Measurements from ENCODE around the gene TGFB1I1.
"Not testable (repeated sequence)": the region's sequence is repeated elsewhere in the genome, so short reads cannot be mapped to it uniquely, and the experiment has no call there.

TGFB1I1 gene

DNA sequence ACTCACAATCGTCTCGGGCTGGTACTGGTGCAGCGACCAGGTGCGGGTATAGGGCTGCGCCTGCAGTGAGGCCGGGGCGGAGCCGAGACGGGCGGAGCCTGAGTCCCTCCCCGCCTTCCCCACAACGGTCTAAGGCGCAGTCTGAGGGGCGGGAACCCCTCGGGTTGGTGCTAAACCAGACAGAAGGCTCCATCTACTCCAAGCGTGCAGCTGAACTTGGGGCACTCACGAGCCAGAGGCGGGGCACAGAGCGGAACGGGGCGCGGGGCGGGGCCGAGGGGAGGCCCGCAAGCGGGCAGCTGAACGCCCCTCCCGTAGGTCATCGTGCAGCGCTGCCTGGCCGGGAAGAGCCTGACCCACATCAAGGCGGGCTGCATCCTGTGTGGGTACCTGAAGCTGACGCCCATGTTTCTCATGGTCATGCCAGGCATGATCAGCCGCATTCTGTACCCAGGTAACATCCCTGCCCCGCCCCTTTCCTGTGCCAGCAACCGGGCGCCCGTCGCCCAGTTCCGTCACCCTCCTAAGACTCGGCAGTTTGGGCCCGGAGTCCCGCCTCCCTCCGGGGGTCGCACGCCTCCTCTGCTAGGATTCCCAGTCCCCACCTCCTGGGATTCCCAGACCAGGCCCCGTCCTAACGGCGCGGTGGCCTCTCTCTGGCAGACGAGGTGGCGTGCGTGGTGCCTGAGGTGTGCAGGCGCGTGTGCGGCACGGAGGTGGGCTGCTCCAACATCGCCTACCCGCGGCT, 15.9 kb downstream of the TGFB1I1 start:
- DNase-seq (ENCODE audit: low spot score), result peak; percentile 62

DNA sequence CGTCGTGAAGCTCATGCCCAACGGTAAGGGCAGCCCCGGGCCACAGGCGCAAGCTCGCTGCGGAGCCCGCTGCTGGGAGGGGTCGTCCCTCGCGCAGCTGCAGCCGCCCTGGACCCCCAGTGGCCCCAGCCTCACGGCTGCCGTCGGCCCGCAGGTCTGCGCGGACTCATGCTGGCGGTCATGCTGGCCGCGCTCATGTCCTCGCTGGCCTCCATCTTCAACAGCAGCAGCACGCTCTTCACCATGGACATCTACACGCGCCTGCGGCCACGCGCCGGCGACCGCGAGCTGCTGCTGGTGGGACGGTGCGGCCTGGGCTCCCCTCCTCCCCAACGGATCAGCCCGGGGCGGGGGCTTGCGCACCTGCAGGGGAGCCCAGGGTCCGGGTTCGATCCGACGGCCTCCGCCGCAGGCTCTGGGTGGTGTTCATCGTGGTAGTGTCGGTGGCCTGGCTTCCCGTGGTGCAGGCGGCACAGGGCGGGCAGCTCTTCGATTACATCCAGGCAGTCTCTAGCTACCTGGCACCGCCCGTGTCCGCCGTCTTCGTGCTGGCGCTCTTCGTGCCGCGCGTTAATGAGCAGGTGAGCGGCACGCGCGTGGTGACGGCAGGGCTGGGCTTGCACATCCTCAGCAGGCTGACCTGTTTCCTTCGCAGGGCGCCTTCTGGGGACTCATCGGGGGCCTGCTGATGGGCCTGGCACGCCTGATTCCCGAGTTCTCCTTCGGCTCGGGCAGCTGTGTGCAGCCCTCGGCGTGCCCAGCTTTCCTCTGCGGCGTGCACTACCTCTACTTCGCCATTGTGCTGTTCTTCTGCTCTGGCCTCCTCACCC, 16.7 kb downstream of the TGFB1I1 start:
- no peak for DNase-seq (ENCODE audit: low spot score)

DNA sequence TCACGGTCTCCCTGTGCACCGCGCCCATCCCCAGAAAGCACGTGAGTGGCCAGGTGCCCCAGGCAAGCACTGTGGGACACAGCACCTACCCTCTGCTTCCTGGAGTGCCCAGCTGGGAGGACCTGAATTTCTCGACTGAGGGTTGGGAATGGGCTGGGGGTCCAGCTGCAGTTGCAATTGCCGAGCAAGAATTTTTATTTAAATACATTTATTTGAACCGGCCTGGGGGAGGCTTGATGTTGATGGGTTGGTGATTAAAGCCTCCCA, 17.3 kb downstream of the TGFB1I1 start:
- DNase-seq (ENCODE audit: low spot score), result no peak

DNA sequence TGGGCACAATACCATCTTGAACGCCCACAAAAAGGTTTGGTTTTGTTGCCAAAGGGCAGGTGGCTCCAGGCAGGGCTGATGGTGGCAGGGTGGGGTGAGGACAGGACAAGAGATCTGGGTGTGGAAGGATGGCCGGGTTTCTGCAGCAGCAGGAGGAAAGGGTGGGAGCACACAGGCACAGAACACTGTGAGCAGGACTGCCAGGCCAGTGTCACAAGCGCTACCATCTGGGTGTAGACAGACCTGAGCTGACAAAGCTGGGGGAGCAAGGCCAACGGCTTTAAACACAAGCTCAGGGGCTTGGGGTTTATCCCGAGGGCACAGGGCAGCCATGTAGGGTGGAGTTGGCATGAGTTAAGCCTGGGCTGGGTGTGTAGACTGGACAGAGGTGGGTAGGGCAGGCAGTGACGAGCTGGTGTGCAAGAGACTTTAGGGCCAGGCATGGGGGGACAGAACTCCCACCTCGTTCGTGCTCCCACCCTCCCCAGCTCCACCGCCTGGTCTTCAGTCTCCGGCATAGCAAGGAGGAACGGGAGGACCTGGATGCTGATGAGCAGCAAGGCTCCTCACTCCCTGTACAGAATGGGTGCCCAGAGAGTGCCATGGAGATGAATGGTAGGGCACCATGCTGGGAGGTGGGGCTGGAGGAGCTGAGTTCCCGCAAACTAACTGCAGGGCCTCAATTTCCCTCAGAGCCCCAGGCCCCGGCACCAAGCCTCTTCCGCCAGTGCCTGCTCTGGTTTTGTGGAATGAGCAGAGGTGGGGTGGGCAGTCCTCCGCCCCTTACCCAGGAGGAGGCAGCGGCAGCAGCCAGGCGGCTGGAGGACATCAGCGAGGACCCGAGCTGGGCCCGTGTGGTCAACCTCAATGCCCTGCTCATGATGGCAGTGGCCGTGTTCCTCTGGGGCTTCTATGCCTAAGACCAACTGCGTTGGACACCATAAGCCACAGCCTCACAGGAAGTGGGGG, 17.9 kb downstream of the TGFB1I1 start:
- DNase-seq (ENCODE audit: low spot score), result no peak

DNA sequence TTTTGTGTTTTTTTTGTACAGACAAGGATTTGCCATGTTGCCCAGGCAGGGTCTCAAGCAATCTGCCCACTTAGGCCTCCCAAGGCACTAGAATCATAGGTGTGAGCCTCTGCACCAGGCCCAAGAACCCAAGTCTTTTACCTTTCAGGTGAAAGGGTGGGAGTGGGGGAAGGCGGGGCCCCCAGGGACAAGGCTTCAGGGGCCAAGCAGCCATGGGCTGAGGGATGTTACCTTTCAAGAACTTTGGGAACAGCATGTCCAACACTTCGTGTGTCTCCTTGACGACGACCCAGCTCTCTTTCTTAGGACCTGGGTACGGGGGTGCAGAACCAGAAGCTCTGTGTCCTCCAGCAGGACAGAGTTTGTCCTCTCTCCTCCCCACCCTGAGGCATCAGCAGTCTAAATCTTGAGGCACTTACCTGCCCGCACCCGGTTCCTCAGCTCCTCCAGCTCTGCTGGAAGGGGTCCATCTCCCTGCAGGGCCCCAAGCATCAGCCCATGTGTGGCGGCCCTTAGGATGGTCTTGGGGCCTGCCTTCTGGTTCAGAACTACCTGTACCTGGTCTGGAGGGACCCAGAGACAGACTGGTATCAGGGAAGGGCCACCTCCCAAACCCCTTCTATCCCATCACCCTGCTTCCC, 19.9 kb downstream of the TGFB1I1 start:
- DNase-seq (ENCODE audit: low spot score), result no peak

DNA sequence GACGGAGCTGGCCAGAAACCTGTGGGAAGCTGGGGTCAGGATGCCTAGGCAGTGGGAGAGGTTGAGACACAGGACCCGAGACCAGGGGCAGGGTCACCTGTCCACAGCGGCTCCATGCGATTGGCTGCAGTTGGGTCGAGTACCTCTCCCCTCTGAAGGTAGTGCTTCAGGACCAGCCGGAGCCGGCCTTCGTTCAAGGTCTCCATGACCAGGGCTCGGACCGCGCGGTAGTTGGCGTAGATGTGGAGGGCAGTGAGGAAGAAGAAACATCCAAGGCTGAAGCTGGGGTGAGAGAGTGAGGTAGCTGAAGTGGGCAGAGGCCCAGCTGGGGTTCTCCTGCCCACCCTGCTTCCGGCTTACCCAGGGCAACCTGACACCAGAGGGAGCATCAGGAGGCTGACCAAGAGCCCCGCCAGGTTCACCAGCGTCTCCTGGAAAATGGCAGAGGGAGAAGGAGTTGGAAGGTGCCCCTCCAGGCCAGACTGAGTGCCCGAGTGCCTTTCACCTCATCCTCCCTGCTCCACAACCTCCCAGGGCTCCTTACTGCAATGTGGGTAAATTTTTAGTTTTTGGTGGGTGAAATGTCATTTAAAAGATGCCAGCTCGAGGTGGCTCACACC, 21.7 kb downstream of the TGFB1I1 start:
- no peak for DNase-seq (ENCODE audit: low spot score)

DNA sequence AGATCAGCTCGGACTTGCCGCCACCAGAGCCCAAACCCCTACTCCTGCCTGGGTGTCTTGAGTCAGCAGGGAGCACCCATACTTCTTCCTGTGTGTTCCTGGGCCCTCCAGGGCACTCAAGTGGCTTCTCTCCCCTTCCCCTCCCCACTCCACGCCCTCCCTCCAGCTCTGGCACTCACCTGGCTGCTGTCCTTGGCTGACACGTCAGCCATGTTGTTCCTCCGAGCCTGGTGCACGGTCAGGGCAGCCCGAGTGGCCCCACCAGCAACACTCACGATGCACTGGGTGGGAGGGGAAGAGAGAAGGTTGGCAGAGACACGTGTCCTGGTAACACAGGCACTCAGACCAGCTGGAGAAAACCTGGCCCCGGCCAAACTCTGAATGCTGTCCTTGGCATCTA, 24.7 kb downstream of the TGFB1I1 start:
- DNase-seq (ENCODE audit: low spot score), result no peak

DNA sequence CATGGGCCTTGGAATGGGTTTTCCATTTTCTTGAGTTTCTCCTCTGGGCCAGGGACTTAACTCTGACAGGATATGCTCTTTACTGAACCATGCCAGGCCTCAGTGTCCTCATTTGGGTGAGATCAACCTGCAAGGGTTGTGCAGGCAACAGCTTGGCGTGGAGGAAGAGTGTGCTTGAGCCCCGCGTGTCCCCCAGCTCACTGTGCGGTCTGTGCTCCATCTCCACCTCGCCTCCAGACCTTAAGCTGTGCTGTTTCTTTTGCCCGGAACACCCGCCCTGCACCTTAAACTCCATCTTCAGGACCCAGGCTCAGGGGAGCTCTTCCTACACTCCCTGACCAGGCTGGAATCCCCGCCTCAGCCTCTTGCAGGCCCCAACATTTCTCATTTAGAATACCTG, 26.5 kb downstream of the TGFB1I1 start:
- DNase-seq (ENCODE audit: low spot score), result no peak

DNA sequence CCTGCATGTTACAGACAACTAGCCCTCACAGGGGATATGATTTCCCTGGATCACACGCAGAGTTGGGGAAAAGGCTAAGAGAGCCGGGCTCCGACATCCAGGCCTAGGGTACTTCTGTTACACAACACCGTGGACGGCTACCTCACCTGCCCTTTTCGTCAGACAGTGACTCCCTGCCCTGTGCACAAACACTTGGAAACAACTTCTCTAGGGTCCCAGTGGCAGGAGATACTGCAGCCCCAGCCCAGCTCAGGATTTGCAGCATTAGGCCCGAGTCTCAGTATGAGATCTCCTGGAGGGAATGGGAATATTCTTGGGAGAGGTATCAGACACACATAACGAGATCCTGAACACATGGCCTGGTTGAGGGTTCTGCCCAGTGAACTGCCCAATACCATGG, 28.0 kb downstream of the TGFB1I1 start:
- DNase-seq (ENCODE audit: low spot score), result no peak

DNA sequence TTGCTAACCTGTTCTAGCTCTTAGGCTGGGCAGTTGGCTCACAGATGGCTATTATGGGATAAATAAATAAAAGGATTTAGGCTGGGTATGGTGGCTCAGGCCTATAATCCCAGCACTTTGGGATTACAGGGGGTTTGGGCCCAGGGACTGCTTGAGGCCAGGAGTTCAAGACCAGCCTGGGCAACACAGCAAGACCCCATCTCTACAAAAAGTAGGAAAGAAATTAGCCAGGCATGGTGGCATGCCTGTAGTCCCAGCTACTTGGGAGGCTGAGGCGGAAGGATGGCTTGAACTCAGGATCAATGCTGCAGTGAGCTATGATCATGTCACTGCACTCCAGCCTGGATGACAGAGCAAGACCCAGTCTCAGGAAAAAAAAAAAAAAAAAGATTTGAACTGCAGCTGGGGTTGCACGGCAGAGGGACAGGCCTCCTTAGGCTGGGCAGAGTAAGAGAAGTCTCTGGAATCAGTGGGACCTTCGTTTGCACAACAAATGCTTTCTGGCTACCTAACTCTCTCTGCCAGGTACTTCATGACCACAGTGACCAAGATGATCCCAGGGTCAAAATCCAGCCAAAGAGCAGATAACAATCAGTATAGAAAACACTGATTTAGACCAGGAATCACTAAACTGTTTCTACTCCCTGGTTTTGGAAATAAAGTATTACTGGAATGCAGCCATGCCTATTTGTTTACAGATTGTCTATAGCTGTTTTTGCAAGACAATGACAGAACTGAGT, 29.4 kb downstream of the TGFB1I1 start:
- no peak for DNase-seq (ENCODE audit: low spot score)

DNA sequence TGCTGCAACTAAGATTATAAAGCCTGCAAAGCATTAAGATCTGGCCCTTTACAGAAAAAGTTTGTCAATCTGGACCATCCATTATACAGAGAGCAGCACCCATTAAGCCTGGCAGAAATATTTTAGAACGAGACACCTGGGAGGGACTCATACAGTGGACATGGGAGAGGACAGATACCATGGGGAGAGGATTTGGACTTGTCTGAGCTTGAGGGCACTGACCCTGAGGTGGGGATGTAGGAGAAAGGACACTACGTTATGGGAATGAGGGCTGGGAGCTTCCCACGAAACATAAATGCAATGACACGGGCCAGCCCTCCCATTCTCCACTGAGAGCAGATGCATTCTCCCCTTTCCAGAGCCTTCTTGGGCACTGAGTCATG, 30.0 kb downstream of the TGFB1I1 start:
- DNase-seq (ENCODE audit: low spot score), result no peak

DNA sequence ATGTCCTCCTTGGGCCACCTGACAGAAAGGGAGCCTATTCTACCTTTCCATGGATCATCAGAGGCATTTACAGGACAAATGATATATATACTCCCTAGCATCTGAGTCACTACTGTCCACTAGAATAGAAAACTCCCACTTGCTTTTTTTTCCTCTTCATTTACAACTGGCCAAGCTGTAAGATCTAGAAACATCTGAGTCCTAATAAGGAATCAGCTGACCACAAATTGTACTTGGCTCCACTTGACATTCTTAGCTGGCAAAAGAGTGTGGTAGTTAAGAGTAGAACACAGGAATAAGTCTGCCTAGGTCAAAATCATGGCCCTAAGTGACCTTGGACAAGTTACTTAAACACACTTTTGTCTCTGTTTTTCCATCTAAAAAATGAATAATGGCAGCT, 31.0 kb downstream of the TGFB1I1 start:
- DNase-seq (ENCODE audit: low spot score), result no peak

DNA sequence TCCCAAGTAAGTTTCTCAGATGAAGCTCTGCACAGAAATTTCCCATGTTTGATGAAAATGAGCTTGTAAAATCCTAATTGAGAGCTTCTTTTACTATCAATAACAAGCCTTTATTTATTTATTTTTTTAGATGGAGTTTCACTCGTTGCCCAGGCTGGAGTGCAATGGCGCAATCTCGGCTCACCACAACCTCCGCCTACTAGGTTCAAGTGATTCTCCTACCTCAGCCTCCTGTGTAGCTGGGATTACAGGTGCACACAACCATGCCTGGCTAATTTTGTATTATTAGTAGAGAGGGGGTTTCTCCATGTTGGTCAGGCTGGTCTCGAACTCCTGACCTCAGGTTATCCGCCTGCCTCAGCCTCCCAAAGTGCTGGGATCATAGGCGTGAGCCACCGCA, 31.6 kb downstream of the TGFB1I1 start:
- DNase-seq (ENCODE audit: low spot score), result not testable (repeated sequence)

DNA sequence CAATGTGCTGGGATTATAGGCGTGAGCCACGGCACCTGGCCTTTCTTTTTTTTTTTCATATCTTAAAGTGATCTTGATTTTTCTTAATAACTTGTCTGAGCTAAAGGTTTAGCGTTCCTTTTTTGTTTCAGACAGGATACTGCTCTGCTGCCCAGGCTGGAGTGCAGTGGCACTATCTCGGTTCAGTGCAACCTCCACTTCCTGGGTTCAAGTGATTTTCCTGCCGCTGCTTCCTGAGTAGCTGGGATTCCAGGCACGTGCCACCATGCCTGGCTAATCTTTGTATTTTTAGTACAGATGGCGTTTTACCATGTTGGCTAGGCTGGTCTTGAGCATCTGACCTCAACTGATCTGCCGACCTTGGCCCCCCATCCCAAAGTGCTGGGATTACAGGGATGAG, 32.2 kb downstream of the TGFB1I1 start:
- DNase-seq (ENCODE audit: low spot score), result no peak

DNA sequence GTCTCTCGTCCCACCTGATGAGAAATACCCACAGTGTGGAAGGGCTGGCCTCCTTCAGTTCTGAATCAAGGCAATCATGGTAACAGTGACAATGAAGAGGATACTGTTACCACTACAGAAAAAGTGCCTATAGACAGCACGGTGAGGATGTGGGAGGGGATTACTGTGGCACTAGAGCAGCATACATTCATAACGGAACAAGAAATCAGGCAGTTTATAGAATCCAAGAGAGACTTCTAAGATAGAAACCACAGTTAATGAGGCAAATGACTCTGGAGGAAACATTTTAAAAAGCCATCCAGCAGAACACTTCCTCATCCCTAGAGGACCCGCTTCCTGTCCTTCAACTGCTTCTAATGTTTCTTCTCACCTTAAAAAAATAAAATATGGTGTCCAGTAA, 33.5 kb downstream of the TGFB1I1 start:
- no peak for DNase-seq (ENCODE audit: low spot score)

DNA sequence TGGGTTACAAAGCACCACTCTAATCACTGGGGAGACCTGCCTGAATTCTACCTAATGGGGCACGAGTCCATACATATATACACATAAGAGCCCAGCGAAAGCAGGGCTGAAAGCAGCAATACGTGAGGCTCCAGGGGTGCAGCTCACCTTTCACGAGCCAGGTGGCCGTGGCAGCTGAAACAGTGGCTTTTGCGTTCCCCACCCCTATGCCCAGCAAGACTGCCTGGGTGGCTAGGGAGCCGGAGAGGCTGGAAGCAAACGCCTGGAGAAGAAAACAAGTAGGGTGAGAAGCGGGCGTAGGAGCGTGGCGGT, 35.6 kb downstream of the TGFB1I1 start:
- no peak for DNase-seq (ENCODE audit: low spot score)

DNA sequence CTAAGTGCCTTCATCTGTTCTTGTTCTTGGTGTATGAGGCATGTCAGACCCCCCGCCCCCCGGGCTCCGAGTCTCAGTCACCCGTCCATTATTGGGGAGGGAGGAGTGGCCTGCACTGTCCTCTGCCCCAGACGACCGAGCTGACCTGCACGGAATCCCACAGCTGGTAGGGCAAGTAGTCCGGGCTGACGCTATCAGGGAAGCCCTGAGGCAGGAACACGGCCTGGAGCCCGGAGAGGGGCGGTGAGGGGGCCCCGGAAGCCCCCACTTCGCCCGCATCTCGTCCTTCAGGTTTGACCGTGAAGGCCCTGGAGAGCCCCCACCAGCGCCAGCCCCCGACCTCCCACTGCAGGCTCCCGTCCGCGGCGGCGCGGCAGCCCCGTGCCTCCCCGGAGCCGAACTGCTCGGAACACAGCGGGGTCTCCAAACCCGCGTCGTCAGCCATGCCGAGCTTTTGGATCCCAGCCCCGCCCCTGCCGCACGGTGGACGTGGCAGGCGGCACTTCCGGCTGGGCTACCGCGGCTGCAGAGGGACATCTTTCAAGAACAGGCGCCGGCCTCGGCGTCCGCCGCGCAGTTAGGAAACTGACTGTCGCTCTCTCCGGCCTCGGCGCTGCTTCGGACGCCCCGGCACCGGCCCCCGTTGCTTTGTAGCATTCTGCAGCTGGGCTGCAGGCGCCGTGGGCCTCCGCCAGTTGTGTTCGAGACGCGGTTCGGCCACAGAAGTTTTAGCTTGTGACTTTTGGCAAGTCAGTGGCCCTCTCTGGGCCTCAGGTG, 36.2 kb downstream of the TGFB1I1 start, which contains the start of gene RUSF1:
TSS of gene RUSF1 (minus strand) at position 463 of the 777 bp plus-strand sequence. CDS start at position 445, 18 bp downstream.
- DNase-seq (ENCODE audit: low spot score), result peak; percentile 83

DNA sequence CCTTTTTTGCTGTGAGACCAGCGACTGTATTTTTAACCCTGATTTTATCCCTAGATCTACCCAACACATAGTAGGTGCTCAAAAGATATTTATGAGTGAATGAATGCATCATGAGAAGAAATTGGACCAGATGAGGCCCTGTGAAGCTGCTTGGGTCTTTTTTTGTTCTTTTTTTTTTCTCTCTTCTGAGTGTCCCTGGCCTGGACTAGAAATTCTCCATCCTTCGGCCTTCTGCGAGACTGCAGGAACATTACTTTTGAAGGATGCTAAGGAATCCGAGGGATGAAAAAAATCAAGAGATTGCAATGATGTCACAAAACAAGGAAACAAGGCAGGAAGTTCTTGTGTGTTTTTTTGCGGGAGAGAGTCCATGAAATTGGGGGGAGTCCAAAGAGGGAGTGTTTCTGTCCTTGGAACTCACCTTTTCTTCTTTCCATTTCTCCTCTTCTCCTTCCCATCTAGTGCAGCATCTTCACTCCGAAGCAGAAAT, 36.8 kb downstream of the TGFB1I1 start:
- DNase-seq (ENCODE audit: low spot score), result no peak

DNA sequence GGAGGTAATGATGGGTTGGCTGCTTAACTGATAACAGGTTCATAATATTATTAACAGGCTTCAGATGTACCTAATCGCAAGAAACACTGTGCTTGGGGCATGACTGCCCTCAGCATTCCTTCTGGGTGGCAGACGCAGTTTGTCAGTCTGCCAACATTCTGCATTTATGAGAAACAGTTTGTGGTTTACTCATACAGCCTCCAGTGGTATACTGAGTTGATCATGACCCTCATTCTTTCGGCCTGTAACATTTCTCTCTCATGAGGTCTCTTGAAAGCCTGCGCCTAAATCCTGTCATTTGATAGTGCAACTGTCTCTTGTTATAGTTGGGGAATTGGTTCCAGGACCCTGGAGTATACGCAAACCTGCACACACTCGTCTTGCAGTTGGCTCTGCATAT, 41.2 kb downstream of the TGFB1I1 start:
- no peak for DNase-seq (ENCODE audit: low spot score)

DNA sequence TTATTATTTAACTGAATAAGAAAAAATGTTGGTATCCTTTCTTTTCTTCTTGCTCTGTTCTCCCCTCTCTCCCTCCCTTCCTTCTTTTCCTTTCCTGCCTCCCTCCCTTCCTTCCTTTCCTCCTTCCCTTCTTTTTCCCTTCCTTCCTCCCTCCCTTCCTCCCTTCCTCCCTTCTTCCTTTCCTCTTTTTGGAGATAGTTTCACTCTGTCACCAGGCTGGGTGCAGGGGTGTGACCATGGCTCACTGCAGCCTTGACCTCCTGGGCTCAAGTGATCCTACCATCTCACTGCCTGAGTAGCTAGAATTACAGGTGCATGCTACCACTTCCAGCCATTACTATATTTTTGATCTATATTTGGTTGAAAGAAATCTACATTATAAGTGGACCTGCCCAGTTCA, 41.9 kb downstream of the TGFB1I1 start:
- no peak for DNase-seq (ENCODE audit: low spot score)

All from SK-N-DZ (cell line).